Colonic mucosa (tissue), 4 donors: ENCODE results near the gene ACTL8. TPM values are rescaled to one million over a fixed set of nuclear protein-coding genes. Genes with fewer than 3 reads are reported as not detected.

ENCODE experiments used
- DNase-seq: peaks from one replicate; pipeline ENCODE4 v3.0.0-alpha.2; 2020
- H3K27ac ChIP-seq: fragments of 200-600 bp; one replicate; pipeline ENCODE4 v1.8.0; 2021
- H3K27me3 ChIP-seq: fragments of 200-600 bp; one replicate; pipeline ENCODE4 v1.8.0; 2021
- H3K36me3 ChIP-seq: fragments of 200-600 bp; one replicate; pipeline ENCODE4 v1.8.0; 2021
- H3K4me1 ChIP-seq: fragments of 200-600 bp; one replicate; pipeline ENCODE4 v1.8.0; 2021; ENCODE audit warnings: mild to moderate bottlenecking
- H3K4me3 ChIP-seq: fragments of 200-600 bp; one replicate; pipeline ENCODE4 v1.8.0; 2021
- H3K9ac ChIP-seq, 2 donors: one replicate each; pipeline ENCODE4 v1.7.0; 2013; ENCODE audit warnings: control low read depth in 2 of 2, low read depth in 2 of 2, low read length in 2 of 2
- H3K9me3 ChIP-seq: fragments of 200-600 bp; one replicate; pipeline ENCODE4 v1.8.0; 2021
- intact Hi-C: fragments of 100-400 bp; cut with DNase I; formaldehyde crosslinking; loops from one replicate; pipeline ENCODE4 v1.14.1; 2022
- total RNA-seq, 2 donors: library from RNA; stranded (reverse); fragmentation: NEBNext Ultra II Directional in 1 of 2; extraction: Animal tissue kit (Norgen Biotek cat#: 25700) in 1 of 2; gene quantifications; one replicate each; pipeline ENCODE4 v1.2.1, GENCODE V29; 2021
- TF ChIP-seq, protein P1 (sequence below): fragments of 200-600 bp; IDR thresholded peaks from one replicate; pipeline ENCODE4 v1.8.0; 2022; ENCODE audit warnings: antibody characterized with exemption, mild to moderate bottlenecking
- donor health status: healthy.
- donor health status: DM: no; HTN: no; CAD: no.
- donor health status: DM: no; HTN: no; CAD: no.

The ACTL8 gene
- 1 to 10 TPM in 1 of 2 donors, under 1 TPM in 1; 0.13 to 2.8 TPM for total RNA-seq

GRCh38 chr1:17755120-17755519 lies at the start of gene ACTL8:
TSS of gene ACTL8 (plus strand) at chr1:17755333. CDS start at chr1:17823009, 67,676 bp downstream.
- DNase-seq = no peak

GRCh38 chr1:17706445-17706844 lies 48.7 kb upstream of the ACTL8 start:
- no peak for DNase-seq
- H3K4me3 ChIP-seq = no peak overlapping the region
- no peaks in the 10 kb centered on the region for H3K9me3 ChIP-seq
- H3K27me3 ChIP-seq = no peaks in the 10 kb centered on the region
- intact Hi-C loops = no loop called here
- no peak overlapping the region for H3K27ac ChIP-seq
- H3K4me1 ChIP-seq = no peaks in the 10 kb centered on the region
- H3K36me3 ChIP-seq = no peaks in the 10 kb centered on the region
- H3K9ac ChIP-seq = no peak overlapping the region
- TF ChIP-seq, protein P1, sequence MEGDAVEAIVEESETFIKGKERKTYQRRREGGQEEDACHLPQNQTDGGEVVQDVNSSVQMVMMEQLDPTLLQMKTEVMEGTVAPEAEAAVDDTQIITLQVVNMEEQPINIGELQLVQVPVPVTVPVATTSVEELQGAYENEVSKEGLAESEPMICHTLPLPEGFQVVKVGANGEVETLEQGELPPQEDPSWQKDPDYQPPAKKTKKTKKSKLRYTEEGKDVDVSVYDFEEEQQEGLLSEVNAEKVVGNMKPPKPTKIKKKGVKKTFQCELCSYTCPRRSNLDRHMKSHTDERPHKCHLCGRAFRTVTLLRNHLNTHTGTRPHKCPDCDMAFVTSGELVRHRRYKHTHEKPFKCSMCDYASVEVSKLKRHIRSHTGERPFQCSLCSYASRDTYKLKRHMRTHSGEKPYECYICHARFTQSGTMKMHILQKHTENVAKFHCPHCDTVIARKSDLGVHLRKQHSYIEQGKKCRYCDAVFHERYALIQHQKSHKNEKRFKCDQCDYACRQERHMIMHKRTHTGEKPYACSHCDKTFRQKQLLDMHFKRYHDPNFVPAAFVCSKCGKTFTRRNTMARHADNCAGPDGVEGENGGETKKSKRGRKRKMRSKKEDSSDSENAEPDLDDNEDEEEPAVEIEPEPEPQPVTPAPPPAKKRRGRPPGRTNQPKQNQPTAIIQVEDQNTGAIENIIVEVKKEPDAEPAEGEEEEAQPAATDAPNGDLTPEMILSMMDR = no peak

More at GRCh38 chr1:17755120-17755519, at the start of gene ACTL8:
- Histone ChIP-seq H3K27me3 (no peaks in the 10 kb centered on the region), H3K9ac (no peak within 1 kb of the TSS), H3K36me3 (no peaks in the 10 kb centered on the region), H3K4me3 (no peak within 1 kb of the TSS), H3K4me1 (no peaks in the 10 kb centered on the region), H3K9me3 (peaks cover 7% of the 10 kb centered on the region), H3K27ac (no peak within 1 kb of the TSS)
- intact Hi-C loops = no loop called here
- TF ChIP-seq, protein P1 = no peak

- TF ChIP-seq, protein P1 = no peak
- Histone ChIP-seq H3K4me3 (no peak overlapping the region), H3K27me3 (no peaks in the 10 kb centered on the region), H3K4me1 (no peaks in the 10 kb centered on the region), H3K9me3 (no peaks in the 10 kb centered on the region), H3K27ac (no peak overlapping the region), H3K36me3 (no peaks in the 10 kb centered on the region), H3K9ac (no peak overlapping the region)
- DNase-seq = no peak
- intact Hi-C loops = no loop called here
Observed at GRCh38 chr1:17709981-17710380, 45.2 kb upstream of the ACTL8 start.

DNA sequence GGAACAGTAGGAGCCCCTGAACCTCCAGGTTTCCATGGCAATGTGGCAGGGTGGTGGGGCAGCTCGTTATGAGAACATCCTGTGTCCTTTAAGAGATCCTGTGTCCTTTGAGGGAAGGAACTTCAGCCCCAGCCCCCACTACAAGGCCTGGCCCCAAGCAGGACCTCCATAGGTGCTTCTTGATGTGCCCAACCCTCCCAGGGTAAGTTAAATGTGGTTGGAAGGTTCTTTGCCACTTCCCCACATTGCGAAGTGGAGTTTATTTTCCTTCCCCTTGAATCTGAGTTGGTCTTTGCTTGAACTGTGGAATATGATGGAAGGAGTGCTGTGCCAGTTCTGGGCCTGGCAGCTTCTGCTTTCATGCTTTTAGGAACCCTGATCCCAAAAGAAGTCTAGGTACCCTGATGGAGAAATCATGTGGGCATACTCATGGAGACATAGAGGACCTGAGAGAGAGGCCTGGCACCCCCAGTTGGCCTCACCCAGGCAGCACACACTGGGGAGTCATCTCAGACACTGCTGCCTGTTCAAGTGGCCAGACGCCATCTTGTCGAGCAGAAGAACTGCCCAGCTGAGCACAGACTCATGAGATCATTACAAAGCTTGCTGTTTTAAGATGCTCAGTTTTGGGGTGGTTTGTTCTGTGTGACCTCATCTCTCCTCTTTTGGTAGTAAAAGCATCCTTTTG lies 44.1 kb upstream of the ACTL8 start:
- H3K4me3 ChIP-seq = no peak overlapping the region
- TF ChIP-seq, protein P1 = no peak
- H3K27me3 ChIP-seq = no peaks in the 10 kb centered on the region
- H3K36me3 ChIP-seq = no peaks in the 10 kb centered on the region
- H3K9ac ChIP-seq = no peak overlapping the region
- no peaks in the 10 kb centered on the region for H3K9me3 ChIP-seq
- intact Hi-C loops = no loop called here
- DNase-seq = no peak
- no peak overlapping the region for H3K27ac ChIP-seq
- H3K4me1 ChIP-seq = no peaks in the 10 kb centered on the region

DNA sequence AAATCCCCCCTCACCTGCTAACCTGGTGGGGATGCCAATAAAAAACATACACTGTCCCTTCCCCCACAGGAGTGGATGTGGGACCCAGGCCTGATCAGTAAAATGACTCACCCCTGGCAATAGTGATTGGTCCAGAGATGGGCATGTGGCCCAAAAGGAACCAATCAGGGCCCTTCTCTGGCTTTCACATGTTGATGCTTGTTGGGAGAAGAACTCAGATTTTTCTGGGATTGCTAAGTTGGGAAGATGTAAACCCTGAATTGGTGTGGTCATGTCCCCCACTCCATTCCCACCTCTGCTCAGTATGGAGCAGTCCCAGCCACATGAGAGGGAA lies 43.6 kb upstream of the ACTL8 start:
- intact Hi-C loops = no loop called here
- no peaks in the 10 kb centered on the region for H3K9me3 ChIP-seq
- no peak for DNase-seq
- H3K9ac ChIP-seq = no peak overlapping the region
- no peaks in the 10 kb centered on the region for H3K27me3 ChIP-seq
- TF ChIP-seq, protein P1 = no peak
- no peaks in the 10 kb centered on the region for H3K4me1 ChIP-seq
- no peaks in the 10 kb centered on the region for H3K36me3 ChIP-seq
- H3K27ac ChIP-seq = no peak overlapping the region
- H3K4me3 ChIP-seq = no peak overlapping the region
